ENCODE data around the gene ZNF225.

Gene ZNF225

DNA sequence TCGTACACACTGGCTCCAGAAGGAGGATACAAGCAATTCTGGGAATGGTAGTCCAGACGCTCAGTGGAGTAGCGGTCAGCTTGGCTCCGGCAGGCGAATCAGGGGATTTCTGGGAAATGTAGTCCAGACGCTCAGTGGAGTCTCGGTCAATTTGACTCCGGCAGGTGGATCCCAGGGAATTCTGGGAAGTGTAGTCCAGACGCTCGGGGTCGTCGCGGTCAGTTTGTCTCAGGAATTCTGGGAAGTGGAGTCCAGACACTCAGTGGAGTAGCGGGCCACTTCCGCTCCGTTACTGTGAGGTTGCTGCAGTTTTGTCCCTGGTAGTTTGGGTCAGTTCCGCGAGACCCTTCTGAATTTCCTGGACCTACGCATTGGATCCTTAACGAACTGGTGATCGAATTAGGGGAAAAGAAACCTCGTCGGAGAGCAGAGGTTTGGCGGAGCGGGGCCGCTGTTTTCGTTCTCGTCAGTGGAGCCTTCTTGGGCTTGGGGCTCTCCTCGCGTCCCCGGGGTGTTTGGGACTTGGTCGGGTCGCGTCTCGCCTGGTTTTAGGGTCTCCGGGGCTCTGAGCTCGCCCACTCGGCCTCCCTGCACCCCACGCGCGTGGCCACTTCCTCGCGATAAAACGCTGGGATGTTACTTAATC is at the start of gene ZNF225:
Gene ZNF225, plus strand, starts transcription at position 262 of the 646 bp plus-strand sequence. CDS start 2,429 bp downstream, outside the sequence.
- DNase-seq (ENCODE audit: low read depth, low spot score): peak; percentile 98
- peak within 1 kb of the TSS; percentile 94 for H3K4me3 ChIP-seq (ENCODE audit: low read depth, low read length)
- in situ Hi-C loops (cut with HindIII; ENCODE audit: low sequenced_read_pairs): no loop called here
- TF ChIP-seq, protein P1, sequence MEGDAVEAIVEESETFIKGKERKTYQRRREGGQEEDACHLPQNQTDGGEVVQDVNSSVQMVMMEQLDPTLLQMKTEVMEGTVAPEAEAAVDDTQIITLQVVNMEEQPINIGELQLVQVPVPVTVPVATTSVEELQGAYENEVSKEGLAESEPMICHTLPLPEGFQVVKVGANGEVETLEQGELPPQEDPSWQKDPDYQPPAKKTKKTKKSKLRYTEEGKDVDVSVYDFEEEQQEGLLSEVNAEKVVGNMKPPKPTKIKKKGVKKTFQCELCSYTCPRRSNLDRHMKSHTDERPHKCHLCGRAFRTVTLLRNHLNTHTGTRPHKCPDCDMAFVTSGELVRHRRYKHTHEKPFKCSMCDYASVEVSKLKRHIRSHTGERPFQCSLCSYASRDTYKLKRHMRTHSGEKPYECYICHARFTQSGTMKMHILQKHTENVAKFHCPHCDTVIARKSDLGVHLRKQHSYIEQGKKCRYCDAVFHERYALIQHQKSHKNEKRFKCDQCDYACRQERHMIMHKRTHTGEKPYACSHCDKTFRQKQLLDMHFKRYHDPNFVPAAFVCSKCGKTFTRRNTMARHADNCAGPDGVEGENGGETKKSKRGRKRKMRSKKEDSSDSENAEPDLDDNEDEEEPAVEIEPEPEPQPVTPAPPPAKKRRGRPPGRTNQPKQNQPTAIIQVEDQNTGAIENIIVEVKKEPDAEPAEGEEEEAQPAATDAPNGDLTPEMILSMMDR (IDR thresholded peaks at IDR 0.05; ENCODE audit: low read depth, low read length): no peak

DNA sequence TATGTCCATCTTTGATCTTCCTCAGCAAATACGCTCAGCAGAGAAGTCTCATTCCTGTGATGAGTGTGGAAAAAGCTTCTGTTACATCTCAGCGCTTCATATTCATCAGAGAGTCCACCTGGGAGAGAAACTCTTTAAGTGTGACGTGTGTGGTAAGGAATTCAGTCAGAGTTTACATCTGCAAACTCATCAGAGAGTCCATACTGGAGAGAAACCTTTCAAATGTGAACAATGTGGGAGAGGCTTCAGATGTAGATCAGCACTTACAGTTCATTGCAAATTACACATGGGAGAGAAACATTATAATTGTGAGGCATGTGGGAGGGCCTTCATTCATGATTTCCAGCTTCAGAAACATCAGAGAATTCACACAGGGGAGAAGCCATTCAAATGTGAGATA is 46.9 kb upstream of the ZNF225 start:
- TF ChIP-seq, protein P1 (IDR thresholded peaks at IDR 0.05; ENCODE audit: low read depth, low read length): no peak
- no peak overlapping the region for H3K4me3 ChIP-seq (ENCODE audit: low read depth, low read length)
- no peak for DNase-seq (ENCODE audit: low read depth, low spot score)
- in situ Hi-C loops (cut with HindIII; ENCODE audit: low sequenced_read_pairs): no loop called here

DNA sequence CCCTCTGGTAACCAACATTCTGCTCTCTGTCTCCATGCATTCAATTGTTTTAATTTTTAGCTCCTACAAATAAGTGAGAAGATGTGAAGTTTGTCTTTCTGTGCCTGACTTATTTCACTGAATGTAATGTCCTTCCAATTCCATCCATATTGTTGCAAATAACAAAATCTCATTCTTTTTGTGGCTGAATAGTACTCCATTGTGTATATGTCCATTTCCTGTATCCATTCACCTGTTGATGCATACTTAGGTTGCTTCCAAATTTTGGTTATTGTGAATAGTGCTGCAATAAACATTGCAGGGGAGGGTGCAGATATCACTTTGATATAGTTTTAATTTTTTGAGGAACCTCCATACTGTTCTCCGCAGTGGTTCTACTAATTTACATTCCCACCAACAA is 43.8 kb upstream of the ZNF225 start:
- TF ChIP-seq, protein P1 (IDR thresholded peaks at IDR 0.05; ENCODE audit: low read depth, low read length): no peak
- H3K4me3 ChIP-seq (ENCODE audit: low read depth, low read length): no peak overlapping the region
- DNase-seq (ENCODE audit: low read depth, low spot score): no peak
- in situ Hi-C loops (cut with HindIII; ENCODE audit: low sequenced_read_pairs): no loop called here

DNA sequence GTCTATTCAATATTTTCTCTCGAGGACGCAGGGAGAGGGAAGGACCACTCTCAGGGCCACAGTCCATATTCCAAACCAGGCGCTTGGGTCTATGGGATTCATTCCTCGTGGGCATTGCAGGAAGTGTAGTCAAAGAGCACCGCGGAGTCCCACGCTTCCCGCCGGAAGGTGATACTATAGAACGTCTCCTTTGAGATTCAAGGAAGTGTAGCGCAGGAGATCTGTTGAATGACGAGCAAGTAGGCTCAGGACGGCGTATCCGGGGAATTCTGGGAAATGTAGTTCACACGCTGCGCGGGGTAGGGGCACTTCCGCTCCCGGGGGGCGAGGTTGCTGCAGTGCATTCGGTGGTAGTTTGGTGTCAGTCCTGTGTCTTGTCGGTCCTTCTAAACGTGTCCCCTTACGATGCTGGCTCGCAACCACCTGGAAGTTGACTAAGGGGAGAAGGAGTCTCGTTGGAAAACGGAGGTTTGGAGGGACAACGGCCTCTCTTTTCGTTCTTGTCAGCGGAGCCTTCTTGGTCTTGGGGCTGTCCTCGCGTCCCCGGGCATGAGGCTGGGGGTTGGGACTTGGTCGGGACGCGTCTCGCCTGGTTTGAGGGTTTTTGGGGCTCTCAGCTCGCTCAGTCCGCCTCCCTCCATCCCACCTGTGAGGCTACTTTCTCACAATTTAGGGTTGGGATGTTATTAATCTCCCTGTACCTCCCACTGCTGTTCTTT is 41.2 kb upstream of the ZNF225 start, which contains the start of gene ZNF284:
Gene ZNF284, plus strand, starts transcription at position 336 of the 719 bp plus-strand sequence. CDS start 4,231 bp downstream, outside the sequence.
- TF ChIP-seq, protein P1 (IDR thresholded peaks at IDR 0.05; ENCODE audit: low read depth, low read length): no peak
- peak; percentile 91 for DNase-seq (ENCODE audit: low read depth, low spot score)
- in situ Hi-C loops (cut with HindIII; ENCODE audit: low sequenced_read_pairs): no loop called here
- peak within 1 kb of the TSS; percentile 92 for H3K4me3 ChIP-seq (ENCODE audit: low read depth, low read length)

DNA sequence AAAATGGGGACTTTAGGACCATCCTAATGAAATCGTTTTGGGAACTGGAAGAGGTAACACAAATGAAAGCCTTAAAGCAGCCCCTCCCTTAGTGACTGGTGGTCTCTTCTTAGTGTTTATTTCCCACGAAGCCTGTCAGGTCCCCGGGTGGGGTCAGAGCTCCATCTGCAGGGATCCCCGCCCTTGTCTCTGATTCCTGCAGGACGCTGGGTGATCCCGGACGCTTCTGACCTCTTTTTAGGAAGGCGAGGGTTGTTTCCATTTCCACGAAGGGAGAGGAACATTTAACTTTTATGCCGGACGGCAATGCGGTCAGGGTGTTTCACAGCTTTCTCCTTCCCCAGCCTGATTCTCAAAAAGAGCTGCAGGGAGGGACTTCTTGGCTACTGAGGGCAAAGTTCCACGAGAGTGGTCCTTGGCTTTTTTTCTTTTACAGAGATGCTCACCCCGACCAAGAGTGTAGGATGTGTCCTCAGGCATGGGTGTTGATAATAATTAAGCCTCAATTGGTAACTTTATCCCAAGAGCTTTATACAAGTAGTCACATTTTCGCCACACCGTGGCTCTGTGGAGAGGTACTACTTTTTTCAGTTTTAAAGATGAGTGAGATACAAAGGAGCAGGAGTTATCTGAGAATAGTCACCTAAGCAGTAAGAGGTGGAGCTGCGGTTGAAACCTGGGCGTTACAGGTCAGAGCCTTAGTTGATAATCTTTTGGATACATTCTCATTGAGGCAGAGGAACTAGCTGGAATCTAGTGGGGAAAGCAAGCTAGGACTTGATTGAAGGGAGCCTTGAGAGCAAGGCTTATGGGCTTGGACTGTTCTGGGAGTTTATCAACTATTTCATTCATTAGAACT is 40.4 kb upstream of the ZNF225 start:
- TF ChIP-seq, protein P1 (IDR thresholded peaks at IDR 0.05; ENCODE audit: low read depth, low read length): no peak
- DNase-seq (ENCODE audit: low read depth, low spot score): no peak
- in situ Hi-C loops (cut with HindIII; ENCODE audit: low sequenced_read_pairs): no loop called here
- H3K4me3 ChIP-seq (ENCODE audit: low read depth, low read length): peak overlapping the region; percentile 92

DNA sequence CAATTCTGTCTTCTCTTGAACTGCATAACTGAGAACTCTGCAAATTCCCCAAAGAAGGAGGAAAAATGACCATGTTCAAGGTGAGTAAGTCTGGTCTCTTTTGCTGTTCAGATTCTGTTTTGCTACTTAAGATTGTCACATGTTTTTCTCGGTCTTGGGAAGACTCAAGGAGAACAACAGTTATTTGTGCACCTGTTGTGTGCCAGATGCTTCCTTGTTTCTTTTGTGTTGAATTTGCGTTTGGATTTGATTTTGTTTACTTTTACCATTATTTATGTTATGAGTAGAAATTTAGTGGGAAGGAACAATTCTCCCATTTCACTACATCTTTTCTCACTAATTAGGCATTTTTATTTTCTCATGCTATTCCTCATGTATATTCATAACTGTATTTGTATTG is 36.9 kb upstream of the ZNF225 start:
- in situ Hi-C loops (cut with HindIII; ENCODE audit: low sequenced_read_pairs): no loop called here
- DNase-seq (ENCODE audit: low read depth, low spot score): no peak

More for the DNA sequence above, 36.9 kb upstream of the ZNF225 start:
- H3K4me3 ChIP-seq (ENCODE audit: low read depth, low read length): no peak overlapping the region
- TF ChIP-seq, protein P1 (IDR thresholded peaks at IDR 0.05; ENCODE audit: low read depth, low read length): no peak

Data from astrocyte of the spinal cord (primary cell).